HepG2 (cell line): ENCODE measurements around the gene ZFHX3. TPM values are rescaled to one million over a fixed set of nuclear protein-coding genes. Genes with fewer than 3 reads are reported as not detected.

ENCODE experiments used
- ARID4A ChIP-seq: sonication (generic); formaldehyde crosslinking; IDR thresholded peaks from 2 replicates; pipeline ENCODE4 v1.5.0; 2020; ENCODE audit warnings: mild to moderate bottlenecking, missing genetic modification reagents, borderline replicate concordance
- CENPBD1 ChIP-seq: sonication (generic); formaldehyde crosslinking; IDR thresholded peaks from 2 replicates; pipeline ENCODE4 v1.8.0; 2022; ENCODE audit warnings: missing genetic modification reagents, low read depth, mild to moderate bottlenecking, borderline replicate concordance
- HNRNPL ChIP-seq: fragments of 200-400 bp; formaldehyde crosslinking; IDR thresholded peaks from 2 replicates; pipeline ENCODE4 v1.6.1; 2017; ENCODE audit warnings: mild to moderate bottlenecking, low read depth, low read length
- IRF9 ChIP-seq: sonication (generic); formaldehyde crosslinking; IDR thresholded peaks from 2 replicates; pipeline ENCODE4 v1.8.0; 2022; ENCODE audit warnings: missing genetic modification reagents, mild to moderate bottlenecking, borderline replicate concordance
- KMT2A ChIP-seq: sonication (generic); formaldehyde crosslinking; IDR thresholded peaks from 2 replicates; pipeline ENCODE4 v1.4.0; 2020; ENCODE audit warnings: missing genetic modification reagents
- KMT2B ChIP-seq: IDR thresholded peaks from 2 replicates; pipeline ENCODE4 v1.6.1; 2016; ENCODE audit warnings: missing genetic modification reagents, missing compliant biosample characterization
- MXI1 ChIP-seq: IDR thresholded peaks from 3 replicates; pipeline ENCODE4 v1.6.1; 2012; ENCODE audit warnings: low read depth, low read length, inconsistent platforms, borderline replicate concordance
- NCOR1 ChIP-seq: fragments of 200-600 bp; sonication (generic); IDR thresholded peaks from 2 replicates; pipeline ENCODE4 v1.7.0; 2017; ENCODE audit warnings: antibody characterized with exemption, low read length, borderline replicate concordance
- NR0B2 ChIP-seq: sonication (generic); formaldehyde crosslinking; IDR thresholded peaks from 2 replicates; pipeline ENCODE4 v1.4.0; 2020; ENCODE audit warnings: mild to moderate bottlenecking, missing genetic modification reagents
- PCBP2 ChIP-seq: fragments of 200-400 bp; formaldehyde crosslinking; optimal IDR thresholded peaks from 2 replicates; pipeline ENCODE3; 2018; ENCODE audit warnings: low read length, low read depth; ENCODE audit not compliant: poor library complexity, severe bottlenecking
- REXO4 ChIP-seq: sonication (generic); formaldehyde crosslinking; IDR thresholded peaks from 2 replicates; pipeline ENCODE4 v1.8.0; 2022; ENCODE audit warnings: missing genetic modification reagents, mild to moderate bottlenecking, borderline replicate concordance
- RXRB ChIP-seq: IDR thresholded peaks from 2 replicates; pipeline ENCODE4 v1.6.1; 2016; ENCODE audit warnings: borderline replicate concordance, missing genetic modification reagents, missing compliant biosample characterization
- SMAD3 ChIP-seq: sonication (generic); formaldehyde crosslinking; IDR thresholded peaks from 2 replicates; pipeline ENCODE4 v1.4.0; 2020; ENCODE audit warnings: missing genetic modification reagents
- SRF ChIP-seq: IDR thresholded peaks from 2 replicates; pipeline ENCODE4 v1.6.1; 2011; ENCODE audit warnings: mild to moderate bottlenecking, low read depth, low read length, moderate library complexity
- SRSF4 ChIP-seq: fragments of 200-400 bp; formaldehyde crosslinking; IDR thresholded peaks from one replicate; pipeline ENCODE4 v1.6.1; 2018; ENCODE audit warnings: mild to moderate bottlenecking, low read depth, low read length, moderate library complexity; ENCODE audit not compliant: poor library complexity, severe bottlenecking
- ZKSCAN5 ChIP-seq: sonication (generic); formaldehyde crosslinking; IDR thresholded peaks from 2 replicates; pipeline ENCODE4 v1.5.1; 2020; ENCODE audit warnings: mild to moderate bottlenecking, missing genetic modification reagents
- ZNF281 ChIP-seq: sonication (generic); formaldehyde crosslinking; IDR thresholded peaks from 2 replicates; pipeline ENCODE4 v1.4.0; 2020; ENCODE audit warnings: missing genetic modification reagents, borderline replicate concordance
- ZNF572 ChIP-seq: sonication (generic); formaldehyde crosslinking; IDR thresholded peaks from 2 replicates; pipeline ENCODE4 v1.5.1; 2020; ENCODE audit warnings: mild to moderate bottlenecking, missing genetic modification reagents
- polyA plus RNA-seq, 8 experiments: library from polyadenylated mRNA; depleted of rRNA in 3 of 8; stranded (reverse) in 7 of 8; unstranded in 1 of 8; fragments of >200 nt; fragmentation: Illumina TruSeq in 4 of 8; extraction: Trizol in 4 of 8; gene quantifications; 2 replicates each; pipeline versions ENCODE4 v1.2.1 to v1.2.3, GENCODE V29; 2011 to 2016; ENCODE audit warnings: low read depth in 4 of 8, missing spikeins in 1 of 8, mixed read lengths in 1 of 8; ENCODE audit not compliant: insufficient read depth in 1 of 8
- total RNA-seq, 5 experiments: library from RNA; depleted of rRNA; stranded (reverse); fragments of >200 nt; fragmentation: Illumina TruSeq; extraction: Trizol; gene quantifications; 2 replicates each; pipeline ENCODE4 v1.2.3, GENCODE V29; 2016; ENCODE audit warnings: low read depth in 1 of 5

Gene ZFHX3
- total and polyA plus RNA-seq, 2 of the 13 experiments (the other 11 are each of a cell fraction or from before 2014, with no cell fraction given): 5.0 to 6.0 TPM

GRCh38 chr16:73020409-73020884 lies 27.5 kb downstream of the ZFHX3 start (continued):
- TF ChIP-seq IRF9 (CRISPR knock-in tag) (no peak; the same call in 1 of the 2 replicates), REXO4 (CRISPR knock-in tag) (no peak), MXI1 (peak; percentile 86; the same call in 1 of the 3 replicates), SRF (no peak), SRSF4 (no peak), KMT2A (CRISPR knock-in tag) (peak; percentile 96), ZNF572 (CRISPR knock-in tag) (no peak), ARID4A (CRISPR knock-in tag) (peak; percentile 62; the same call in 1 of the 2 replicates), ZNF281 (no peak), ZKSCAN5 (no peak), NR0B2 (CRISPR knock-in tag) (no peak), SMAD3 (CRISPR knock-in tag) (0 out of 2 replicates have a peak, but pooled peaks have one; percentile 47), NCOR1 (no peak), HNRNPL (no peak), CENPBD1 (CRISPR knock-in tag) (no peak), RXRB (peak; percentile 71), KMT2B (0 out of 2 replicates have a peak, but pooled peaks have one; percentile 40), PCBP2 (no peak)
